ENCODE data around the gene C19orf33.

Gene C19orf33

GRCh38 chr19:38280030-38280921, 23.8 kb upstream of the C19orf33 start:
- DNase-seq (ENCODE audit: low read depth in 2 of 2), result no peak

- DNase-seq (ENCODE audit: low read depth in 2 of 2), result no peak
Measured at GRCh38 chr19:38281811-38282566, 22.1 kb upstream of the C19orf33 start.

GRCh38 chr19:38283271-38283670, 20.8 kb upstream of the C19orf33 start:
- no peak for DNase-seq (ENCODE audit: low read depth in 2 of 2)

- DNase-seq (ENCODE audit: low read depth in 2 of 2), result no peak
Measured at GRCh38 chr19:38284422-38284821, 19.6 kb upstream of the C19orf33 start.

GRCh38 chr19:38285567-38285966, 18.5 kb upstream of the C19orf33 start:
- no peak for DNase-seq (ENCODE audit: low read depth in 2 of 2)

GRCh38 chr19:38287604-38288003, 16.4 kb upstream of the C19orf33 start:
- no peak for DNase-seq (ENCODE audit: low read depth in 2 of 2)

GRCh38 chr19:38288123-38288855, 15.8 kb upstream of the C19orf33 start:
- no peak for DNase-seq (ENCODE audit: low read depth in 2 of 2)

- no peak for DNase-seq (ENCODE audit: low read depth in 2 of 2)
Measured at GRCh38 chr19:38289955-38290354, 14.1 kb upstream of the C19orf33 start.

- no peak for DNase-seq (ENCODE audit: low read depth in 2 of 2)
Measured at GRCh38 chr19:38290631-38291147, 13.4 kb upstream of the C19orf33 start.

GRCh38 chr19:38291855-38292254, 12.2 kb upstream of the C19orf33 start:
- DNase-seq (ENCODE audit: low read depth in 2 of 2), result no peak

GRCh38 chr19:38293281-38293680, 10.8 kb upstream of the C19orf33 start:
- DNase-seq (ENCODE audit: low read depth in 2 of 2), result no peak

GRCh38 chr19:38294090-38294489, 10.0 kb upstream of the C19orf33 start:
- DNase-seq (ENCODE audit: low read depth in 2 of 2), result no peak

- no peak for DNase-seq (ENCODE audit: low read depth in 2 of 2)
Measured at GRCh38 chr19:38298821-38299680, 5.0 kb upstream of the C19orf33 start.

- no peak for DNase-seq (ENCODE audit: low read depth in 2 of 2)
Measured at GRCh38 chr19:38304352-38304865, 358 bp downstream of the C19orf33 start.

- no peak for DNase-seq (ENCODE audit: low read depth in 2 of 2)
Measured at GRCh38 chr19:38304866-38305429, 897 bp downstream of the C19orf33 start.

GRCh38 chr19:38306236-38306635, 2.2 kb downstream of the C19orf33 start:
- DNase-seq (ENCODE audit: low read depth in 2 of 2), result no peak

GRCh38 chr19:38307076-38307475, 3.0 kb downstream of the C19orf33 start:
- DNase-seq (ENCODE audit: low read depth in 2 of 2), result no peak

- no peak for DNase-seq (ENCODE audit: low read depth in 2 of 2)
Measured at GRCh38 chr19:38307597-38307996, 3.5 kb downstream of the C19orf33 start.

- DNase-seq (ENCODE audit: low read depth in 2 of 2), result no peak
Measured at GRCh38 chr19:38308006-38308766, 4.1 kb downstream of the C19orf33 start.
